GM23248 (cell line): ENCODE data around the gene TNFRSF18. TPM values are rescaled to one million over a fixed set of nuclear protein-coding genes. Genes with fewer than 3 reads are reported as not detected.

Source experiments
- DNase-seq: peaks from one replicate; pipeline ENCODE4 v3.0.0-alpha.2; 2015
- H2AFZ ChIP-seq: fragments of 200-600 bp; sonication (generic); 2 replicates; pipeline ENCODE4 v1.6.1; 2016; ENCODE audit warnings: antibody characterized with exemption
- H3F3A ChIP-seq: fragments of 200-600 bp; sonication (generic); 2 replicates; pipeline ENCODE4 v1.6.1; 2016; ENCODE audit warnings: mild to moderate bottlenecking, antibody characterized with exemption, mixed run types; ENCODE audit not compliant: insufficient read depth
- H3K27ac ChIP-seq: fragments of 200-600 bp; sonication (generic); 2 replicates; pipeline ENCODE4 v1.5.1; 2016; ENCODE audit warnings: mild to moderate bottlenecking
- H3K27me3 ChIP-seq: fragments of 200-600 bp; sonication (generic); replicated peaks from 2 replicates; pipeline ENCODE4 v1.6.1; 2016; ENCODE audit warnings: mild to moderate bottlenecking; ENCODE audit not compliant: insufficient read depth
- H3K36me3 ChIP-seq: fragments of 200-600 bp; sonication (generic); 2 replicates; pipeline ENCODE4 v1.6.1; 2016; ENCODE audit warnings: low read depth, mild to moderate bottlenecking
- H3K4me1 ChIP-seq: fragments of 200-600 bp; sonication (generic); 2 replicates; pipeline ENCODE4 v1.6.1; 2016; ENCODE audit warnings: mild to moderate bottlenecking; ENCODE audit not compliant: insufficient read depth
- H3K4me2 ChIP-seq: fragments of 200-600 bp; sonication (generic); one replicate; pipeline ENCODE4 v1.6.1; 2016; ENCODE audit warnings: mild to moderate bottlenecking; ENCODE audit not compliant: unreplicated experiment
- H3K4me3 ChIP-seq: fragments of 200-600 bp; sonication (generic); 2 replicates; pipeline ENCODE4 v1.5.1; 2016; ENCODE audit warnings: mild to moderate bottlenecking
- H3K79me2 ChIP-seq: fragments of 200-600 bp; sonication (generic); 2 replicates; pipeline ENCODE4 v1.6.1; 2016; ENCODE audit warnings: mild to moderate bottlenecking; ENCODE audit not compliant: insufficient read depth
- H3K9ac ChIP-seq: fragments of 200-600 bp; sonication (generic); 2 replicates; pipeline ENCODE4 v1.6.1; 2016; ENCODE audit warnings: mild to moderate bottlenecking
- H3K9me2 ChIP-seq: fragments of 200-600 bp; sonication (generic); 2 replicates; pipeline ENCODE4 v1.6.1; 2016; ENCODE audit warnings: mixed run types, mild to moderate bottlenecking, moderate library complexity; ENCODE audit not compliant: insufficient read depth
- H3K9me3 ChIP-seq: fragments of 200-600 bp; sonication (generic); one replicate; pipeline ENCODE4 v1.6.1; 2017; ENCODE audit warnings: low read depth
- H4K20me1 ChIP-seq: fragments of 200-600 bp; sonication (generic); 2 replicates; pipeline ENCODE4 v1.6.0; 2016; ENCODE audit not compliant: insufficient read depth
- EZH2 ChIP-seq: fragments of 200-600 bp; sonication (generic); IDR thresholded peaks from 2 replicates; pipeline ENCODE4 v1.6.1; 2018; ENCODE audit warnings: antibody characterized with exemption, mild to moderate bottlenecking; ENCODE audit not compliant: insufficient read depth, poor library complexity, severe bottlenecking
- EZH2phosphoT487 ChIP-seq: fragments of 200-600 bp; sonication (generic); IDR thresholded peaks from 2 replicates; pipeline ENCODE4 v1.6.1; 2018; ENCODE audit warnings: antibody characterized with exemption, moderate library complexity, mild to moderate bottlenecking, low read depth; ENCODE audit not compliant: insufficient read depth
- WGBS, 2 experiments: methylation state at CpG; one replicate each; pipeline ENCODE4 v1.1.6; 2015 to 2017; ENCODE audit warnings: low lambda C conversion rate in 2 of 2, low coverage in 1 of 2; ENCODE audit errors: missing lambda C conversion rate in 2 of 2; 5-methylcytosine and 5-hydroxymethylcytosine counted together
- in situ Hi-C: fragments of 300-500 bp; cut with MboI; formaldehyde crosslinking; loops from 2 replicates; pipeline ENCODE4 v1.15.0; 2020
- polyA plus RNA-seq: library from polyadenylated mRNA; unstranded; fragments of >200 nt; fragmentation: Nextera tagmentation; extraction: Ambion mirVana; gene quantifications from 2 replicates; pipeline ENCODE4 v1.2.1, GENCODE V29; 2016
- total RNA-seq: library from RNA; depleted of rRNA; stranded (reverse); fragments of >200 nt; shearing (Covaris generic); gene quantifications from 2 replicates; pipeline ENCODE4 v1.2.3, GENCODE V29; 2014

Gene TNFRSF18
- total and polyA plus RNA-seq, 2 experiments from 2014 or later = not detected

GRCh38 chr1:1212780-1213344 is 6.5 kb upstream of the TNFRSF18 start:
- H3K4me2 ChIP-seq = no peak overlapping the region
- TF ChIP-seq EZH2phosphoT487 = no peak
- TF ChIP-seq EZH2 = no peak
- no peak overlapping the region for H3K9ac ChIP-seq
- no peaks in the 10 kb centered on the region for H3K4me1 ChIP-seq
- H3K27ac ChIP-seq = no peak overlapping the region
- WGBS, 2 experiments = 68 to 77% methylated on average over 17 to 24 of the region's 24 CpGs
- H3K36me3 ChIP-seq = peaks cover 5% of the 10 kb centered on the region; the same call in 1 of the 2 replicates
- no peaks in the 10 kb centered on the region for H3K79me2 ChIP-seq
- DNase-seq = no peak
- in situ Hi-C loops = no loop called here
- H3K9me2 ChIP-seq = no peaks in the 10 kb centered on the region
- H3K4me3 ChIP-seq = no peak overlapping the region
- H3F3A ChIP-seq = no peaks in the 10 kb centered on the region
- no peak overlapping the region for H2AFZ ChIP-seq
- no peaks in the 10 kb centered on the region for H4K20me1 ChIP-seq
- H3K9me3 ChIP-seq = no peaks in the 10 kb centered on the region
- no peaks in the 10 kb centered on the region for H3K27me3 ChIP-seq

- Histone ChIP-seq H3K79me2 (no peaks in the 10 kb centered on the region), H2AFZ (no peak overlapping the region), H3K27ac (no peak overlapping the region), H3F3A (no peaks in the 10 kb centered on the region), H3K9me2 (no peaks in the 10 kb centered on the region), H3K9me3 (no peaks in the 10 kb centered on the region), H3K4me3 (no peak overlapping the region), H3K4me2 (no peak overlapping the region), H3K4me1 (no peaks in the 10 kb centered on the region), H3K9ac (no peak overlapping the region), H4K20me1 (no peaks in the 10 kb centered on the region), H3K27me3 (no peaks in the 10 kb centered on the region), H3K36me3 (peaks cover 3% of the 10 kb centered on the region; the same call in 1 of the 2 replicates)
- WGBS, 2 experiments = 88% methylated on average over 17 to 25 of the region's 28 CpGs
- in situ Hi-C loops = no loop called here
- no peak for TF ChIP-seq EZH2
- no peak for TF ChIP-seq EZH2phosphoT487
- DNase-seq = no peak
Observed at GRCh38 chr1:1211541-1212441, 5.4 kb upstream of the TNFRSF18 start.

GRCh38 chr1:1210726-1211540 is 4.5 kb upstream of the TNFRSF18 start:
- Histone ChIP-seq H3K4me2 (no peak overlapping the region), H3K36me3 (no peaks in the 10 kb centered on the region), H3K9me3 (no peaks in the 10 kb centered on the region), H3K9me2 (no peaks in the 10 kb centered on the region), H3K79me2 (no peaks in the 10 kb centered on the region), H3K27me3 (no peaks in the 10 kb centered on the region), H3K4me3 (no peak overlapping the region), H3K9ac (no peak overlapping the region), H2AFZ (no peak overlapping the region), H4K20me1 (no peaks in the 10 kb centered on the region), H3K4me1 (no peaks in the 10 kb centered on the region), H3F3A (no peaks in the 10 kb centered on the region), H3K27ac (no peak overlapping the region)
- TF ChIP-seq EZH2phosphoT487 = no peak
- TF ChIP-seq EZH2 = no peak
- no peak for DNase-seq
- in situ Hi-C loops = no loop called here
- 92 to 96% methylated on average over 26 to 31 of the region's 31 CpGs for WGBS, 2 experiments

GRCh38 chr1:1208713-1209433 is 2.5 kb upstream of the TNFRSF18 start:
- H3K27ac ChIP-seq = no peak overlapping the region
- H3F3A ChIP-seq = no peaks in the 10 kb centered on the region
- no peaks in the 10 kb centered on the region for H4K20me1 ChIP-seq
- H2AFZ ChIP-seq = peak overlapping the region; percentile 81; the same call in 1 of the 2 replicates
- H3K4me1 ChIP-seq = no peaks in the 10 kb centered on the region
- H3K4me2 ChIP-seq = peak overlapping the region; percentile 67
- H3K36me3 ChIP-seq = no peaks in the 10 kb centered on the region
- 67 to 82% methylated on average over 23 to 34 of the region's 38 CpGs for WGBS, 2 experiments
- peak overlapping the region; percentile 72 for H3K9ac ChIP-seq
- TF ChIP-seq EZH2 = no peak
- TF ChIP-seq EZH2phosphoT487 = no peak
- H3K79me2 ChIP-seq = no peaks in the 10 kb centered on the region
- no peaks in the 10 kb centered on the region for H3K9me3 ChIP-seq
- no peaks in the 10 kb centered on the region for H3K9me2 ChIP-seq
- H3K27me3 ChIP-seq = no peaks in the 10 kb centered on the region
- DNase-seq = no peak
- H3K4me3 ChIP-seq = no peak overlapping the region
- in situ Hi-C loops = no loop called here
